DND-41 (cell line): ENCODE results near the gene GALNT7.

Experiments used
- ATAC-seq: fragments of 200-7000 bp; cut with Tn5 transposase; 3 replicates; pipeline ENCODE4 v1.9.1; 2021; ENCODE audit warnings: low read depth; ENCODE audit not compliant: insufficient read depth
- DNase-seq: peaks from one replicate; pipeline ENCODE4 v3.0.0-alpha.2; 2020
- H2AFZ ChIP-seq: 2 replicates; pipeline ENCODE4 v1.6.0; 2012; ENCODE audit warnings: low read depth, low read length
- H3K27ac ChIP-seq: 2 replicates; pipeline ENCODE4 v1.5.1; 2012; ENCODE audit warnings: low read length, inconsistent platforms
- H3K27me3 ChIP-seq: fragments of 200-600 bp; sonication (generic); 2 replicates; pipeline ENCODE4 v1.6.0; 2012; ENCODE audit warnings: low read length, mild to moderate bottlenecking, inconsistent platforms; ENCODE audit not compliant: insufficient read depth, poor library complexity
- H3K36me3 ChIP-seq: 2 replicates; pipeline ENCODE4 v1.5.1; 2012; ENCODE audit warnings: low read length, inconsistent platforms; ENCODE audit not compliant: insufficient read depth
- H3K4me1 ChIP-seq: 2 replicates; pipeline ENCODE4 v1.5.1; 2012; ENCODE audit warnings: mild to moderate bottlenecking, low read length; ENCODE audit not compliant: insufficient read depth
- H3K4me2 ChIP-seq: 2 replicates; pipeline ENCODE4 v1.6.0; 2012; ENCODE audit warnings: mild to moderate bottlenecking, moderate library complexity, low read length, inconsistent platforms; ENCODE audit not compliant: insufficient read depth
- H3K4me3 ChIP-seq, 2 experiments: fragments of 200-600 bp in 1 of 2; shearing (Covaris generic) in 1 of 2; 2 replicates each; pipeline ENCODE4 v1.5.1; 2012 to 2016; ENCODE audit warnings: inconsistent platforms in 2 of 2, low read length in 2 of 2, mild to moderate bottlenecking in 2 of 2, low read depth in 1 of 2, moderate library complexity in 1 of 2
- H3K79me2 ChIP-seq: 2 replicates; pipeline ENCODE4 v1.6.0; 2012; ENCODE audit warnings: low read length, inconsistent platforms; ENCODE audit not compliant: insufficient read depth
- H3K9ac ChIP-seq: 2 replicates; pipeline ENCODE4 v1.6.0; 2012; ENCODE audit warnings: low read depth, mild to moderate bottlenecking, inconsistent platforms, low read length, moderate library complexity
- H3K9me3 ChIP-seq: 2 replicates; pipeline ENCODE4 v1.5.1; 2012; ENCODE audit warnings: low read length, moderate library complexity, mild to moderate bottlenecking, inconsistent platforms; ENCODE audit not compliant: insufficient read depth, severe bottlenecking
- H4K20me1 ChIP-seq: 2 replicates; pipeline ENCODE4 v1.6.0; 2012; ENCODE audit warnings: low read length; ENCODE audit not compliant: insufficient read depth
- EZH2 ChIP-seq: IDR thresholded peaks from 3 replicates; pipeline ENCODE4 v1.6.1; 2012; ENCODE audit warnings: borderline replicate concordance, low read depth, mild to moderate bottlenecking, moderate library complexity, low read length, inconsistent platforms; ENCODE audit not compliant: severe bottlenecking
- TF ChIP-seq, protein P1 (sequence below): IDR thresholded peaks from 2 replicates; pipeline ENCODE4 v1.5.1; 2012; ENCODE audit warnings: borderline replicate concordance, low read length, moderate library complexity, mild to moderate bottlenecking; ENCODE audit not compliant: poor library complexity, severe bottlenecking; ENCODE audit errors: extremely low read depth

The GALNT7 gene

DNA sequence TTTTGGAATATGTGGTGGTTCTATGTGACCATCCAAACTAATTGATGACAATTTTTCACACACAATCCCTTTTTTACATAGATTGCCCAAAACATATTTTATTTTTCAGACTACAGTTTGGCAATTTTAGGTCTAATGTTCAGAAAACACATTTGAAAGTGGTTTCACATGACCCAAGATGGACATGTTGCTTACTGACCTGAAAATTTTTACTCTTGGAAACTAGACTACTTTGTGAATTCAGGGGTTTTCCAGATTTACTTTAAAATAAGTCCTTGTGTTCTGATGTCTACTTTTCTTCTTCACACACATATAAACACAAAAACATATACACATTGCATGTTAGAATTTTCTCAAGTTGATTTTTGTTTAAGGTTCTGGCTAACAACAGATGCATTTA lies 86.0 kb downstream of the GALNT7 start:
- H3K79me2 ChIP-seq, result peaks cover 91% of the 10 kb centered on the region
- no peak overlapping the region for H2AFZ ChIP-seq
- peaks cover 71% of the 10 kb centered on the region for H3K4me1 ChIP-seq
- H3K27ac ChIP-seq, result peak overlapping the region; percentile 73
- no peak overlapping the region for H3K4me3 ChIP-seq
- H3K9ac ChIP-seq, result no peak overlapping the region
- TF ChIP-seq EZH2, result no peak
- TF ChIP-seq, protein P1, sequence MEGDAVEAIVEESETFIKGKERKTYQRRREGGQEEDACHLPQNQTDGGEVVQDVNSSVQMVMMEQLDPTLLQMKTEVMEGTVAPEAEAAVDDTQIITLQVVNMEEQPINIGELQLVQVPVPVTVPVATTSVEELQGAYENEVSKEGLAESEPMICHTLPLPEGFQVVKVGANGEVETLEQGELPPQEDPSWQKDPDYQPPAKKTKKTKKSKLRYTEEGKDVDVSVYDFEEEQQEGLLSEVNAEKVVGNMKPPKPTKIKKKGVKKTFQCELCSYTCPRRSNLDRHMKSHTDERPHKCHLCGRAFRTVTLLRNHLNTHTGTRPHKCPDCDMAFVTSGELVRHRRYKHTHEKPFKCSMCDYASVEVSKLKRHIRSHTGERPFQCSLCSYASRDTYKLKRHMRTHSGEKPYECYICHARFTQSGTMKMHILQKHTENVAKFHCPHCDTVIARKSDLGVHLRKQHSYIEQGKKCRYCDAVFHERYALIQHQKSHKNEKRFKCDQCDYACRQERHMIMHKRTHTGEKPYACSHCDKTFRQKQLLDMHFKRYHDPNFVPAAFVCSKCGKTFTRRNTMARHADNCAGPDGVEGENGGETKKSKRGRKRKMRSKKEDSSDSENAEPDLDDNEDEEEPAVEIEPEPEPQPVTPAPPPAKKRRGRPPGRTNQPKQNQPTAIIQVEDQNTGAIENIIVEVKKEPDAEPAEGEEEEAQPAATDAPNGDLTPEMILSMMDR, result no peak
- no peaks in the 10 kb centered on the region for H3K9me3 ChIP-seq
- H3K36me3 ChIP-seq, result peaks cover 37% of the 10 kb centered on the region
- ATAC-seq (no peak), DNase-seq (no peak)
- no peak overlapping the region for H3K4me2 ChIP-seq
- peaks cover 10% of the 10 kb centered on the region; the same call in 1 of the 2 replicates for H4K20me1 ChIP-seq
- no peaks in the 10 kb centered on the region for H3K27me3 ChIP-seq

DNA sequence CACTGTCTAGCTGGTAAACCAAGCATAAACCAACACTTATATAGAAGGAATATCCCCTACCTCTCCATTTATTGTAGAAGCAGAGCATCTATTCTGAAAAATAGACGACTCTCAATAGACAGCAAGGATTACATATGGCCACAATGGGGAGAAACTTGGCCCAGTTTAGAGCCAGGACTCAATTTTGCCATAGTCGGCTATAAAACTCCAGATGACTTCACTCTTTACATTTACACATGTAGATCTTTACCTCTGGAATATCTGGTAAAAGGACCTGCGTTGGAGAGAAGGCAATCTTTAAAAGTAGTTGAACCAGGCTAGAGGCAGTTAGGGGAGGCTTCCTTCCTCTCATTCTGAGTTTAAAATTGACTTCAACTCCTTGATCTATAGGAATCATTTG lies 88.2 kb downstream of the GALNT7 start:
- peak overlapping the region; percentile 66 for H3K27ac ChIP-seq
- H3K9ac ChIP-seq, result no peak overlapping the region
- H4K20me1 ChIP-seq, result peaks cover 10% of the 10 kb centered on the region; the same call in 1 of the 2 replicates
- no peaks in the 10 kb centered on the region for H3K9me3 ChIP-seq
- H3K36me3 ChIP-seq, result peaks cover 33% of the 10 kb centered on the region
- H3K4me1 ChIP-seq, result peaks cover 60% of the 10 kb centered on the region
- no peaks in the 10 kb centered on the region for H3K27me3 ChIP-seq
- no peak for ATAC-seq
- no peak overlapping the region for H3K4me2 ChIP-seq
- peaks cover 92% of the 10 kb centered on the region for H3K79me2 ChIP-seq
- H2AFZ ChIP-seq, result no peak overlapping the region
- TF ChIP-seq EZH2, result no peak
- TF ChIP-seq, protein P1, result no peak
- H3K4me3 ChIP-seq, result no peak overlapping the region
- DNase-seq, result no peak

DNA sequence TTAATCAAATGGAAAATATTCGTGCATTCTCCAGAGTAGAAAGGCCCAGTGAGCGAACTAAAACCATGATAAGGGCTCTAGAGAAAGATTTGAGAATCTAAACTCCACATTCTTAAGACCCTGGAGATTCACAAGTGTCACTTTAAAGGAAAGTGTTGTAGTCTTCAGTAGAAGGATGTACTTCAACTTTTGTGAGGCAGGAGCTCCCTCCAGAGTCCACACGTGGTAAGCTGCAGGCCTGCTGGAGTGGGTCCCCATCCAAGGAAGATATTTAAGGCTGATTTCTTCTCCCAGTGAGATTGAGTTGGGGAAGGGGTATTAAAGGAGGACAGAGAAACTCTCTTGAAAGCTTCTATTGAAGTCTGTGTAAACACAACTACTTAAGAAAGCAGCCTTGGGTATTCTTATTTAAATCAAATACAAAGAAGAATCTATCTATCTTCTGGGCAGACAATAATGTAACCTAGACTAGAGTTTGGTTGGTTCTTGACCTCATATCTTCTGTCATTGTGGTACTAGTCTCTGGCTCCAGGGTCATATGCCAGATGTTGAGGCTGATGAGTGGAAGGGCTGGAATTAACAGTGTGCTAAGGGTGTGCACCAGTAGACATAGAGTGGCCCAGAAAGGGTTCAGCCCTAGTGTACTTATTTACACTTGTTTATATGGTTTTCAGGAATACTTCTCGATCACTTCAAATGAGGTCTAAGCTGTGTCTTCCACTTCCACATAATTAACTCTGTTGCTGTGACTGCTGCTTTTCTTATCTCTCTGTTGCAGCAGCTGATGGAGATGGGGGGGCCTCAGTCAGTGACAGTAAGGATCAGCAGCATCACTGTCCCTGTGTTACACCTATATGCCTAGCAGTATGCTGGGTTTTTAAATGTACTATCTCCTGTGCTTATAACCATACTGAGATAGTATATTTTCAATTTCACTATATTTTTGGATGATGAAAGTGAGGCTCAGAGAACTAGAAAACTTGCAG lies 89.4 kb downstream of the GALNT7 start:
- Histone ChIP-seq H3K36me3 (peaks cover 28% of the 10 kb centered on the region), H3K79me2 (peaks cover 99% of the 10 kb centered on the region), H4K20me1 (peaks cover 10% of the 10 kb centered on the region; the same call in 1 of the 2 replicates), H3K4me3 (no peak overlapping the region), H3K27me3 (no peaks in the 10 kb centered on the region), H3K4me1 (peaks cover 60% of the 10 kb centered on the region), H3K9ac (no peak overlapping the region), H3K9me3 (no peaks in the 10 kb centered on the region), H3K4me2 (no peak overlapping the region), H2AFZ (no peak overlapping the region), H3K27ac (peak overlapping the region; percentile 66)
- TF ChIP-seq, protein P1, result peak; percentile 92
- no peak for TF ChIP-seq EZH2
- ATAC-seq, result peak; percentile 92
- DNase-seq, result peak; percentile 76
